DMS79 treated with DMSO at 0.1 percent for 48 hours (cell line): ENCODE data around the gene TBCD.
"Not testable (repeated sequence)": the region's sequence is repeated elsewhere in the genome, so short reads cannot be mapped to it uniquely, and the experiment has no call there.

ENCODE experiments used
- DNase-seq: peaks from one replicate; lab custom pipeline; 2025; lab: John Stamatoyannopoulos, UW

TBCD gene

DNA sequence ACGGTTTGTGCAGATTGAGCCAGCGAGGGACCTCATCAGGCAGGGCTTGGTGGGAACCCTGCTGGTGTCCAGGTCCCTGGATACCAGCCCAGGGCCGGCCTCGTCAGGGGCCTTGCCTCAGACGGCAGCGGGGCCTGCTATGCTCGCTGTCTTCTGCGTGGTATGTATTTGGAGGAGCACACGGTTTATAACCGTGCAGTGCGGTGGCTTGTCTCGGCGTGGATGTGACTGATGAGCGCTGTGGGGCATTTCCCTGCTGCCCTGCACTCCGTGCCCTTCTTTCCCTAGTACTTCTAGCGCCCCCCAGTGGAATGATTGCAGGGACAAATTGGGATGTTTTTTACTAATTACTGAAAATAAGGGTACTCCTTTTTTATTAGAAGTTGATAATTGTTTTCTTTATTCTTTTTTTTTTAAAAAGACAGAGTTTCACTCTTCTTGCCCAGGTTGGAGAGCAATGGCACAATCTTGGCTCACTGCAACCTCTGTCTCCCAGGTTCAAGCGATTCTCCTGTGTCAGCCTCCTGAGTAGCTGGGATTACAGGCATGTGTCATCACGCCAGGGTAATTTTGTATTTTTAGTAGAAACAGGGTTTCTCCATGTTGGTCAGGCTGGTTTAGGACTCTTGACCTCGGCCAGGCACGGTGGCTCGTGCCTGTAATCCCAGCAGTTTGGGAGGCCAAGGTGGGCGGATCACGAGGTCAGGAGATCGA is 15.3 kb downstream of the TBCD start:
- no peak for DNase-seq

DNA sequence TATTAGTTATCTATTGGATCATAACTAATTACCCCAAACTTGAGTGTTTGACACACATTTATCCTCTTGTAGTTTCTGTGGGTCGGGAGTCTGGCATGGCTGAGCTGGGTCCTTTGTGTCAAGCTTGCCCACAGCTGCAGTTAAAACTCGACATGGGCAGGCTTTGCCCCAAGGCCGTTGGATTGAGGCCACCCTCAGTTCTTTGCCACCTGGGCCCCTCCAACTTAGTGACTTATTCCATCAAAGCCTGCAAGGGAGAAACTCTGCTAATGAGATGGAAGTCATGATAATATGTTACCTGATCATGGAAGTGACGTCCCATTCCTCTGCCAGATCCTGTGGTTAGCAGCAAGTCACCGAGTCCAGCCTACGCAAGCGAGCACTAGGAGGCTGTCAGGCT is 17.2 kb downstream of the TBCD start:
- no peak for DNase-seq

DNA sequence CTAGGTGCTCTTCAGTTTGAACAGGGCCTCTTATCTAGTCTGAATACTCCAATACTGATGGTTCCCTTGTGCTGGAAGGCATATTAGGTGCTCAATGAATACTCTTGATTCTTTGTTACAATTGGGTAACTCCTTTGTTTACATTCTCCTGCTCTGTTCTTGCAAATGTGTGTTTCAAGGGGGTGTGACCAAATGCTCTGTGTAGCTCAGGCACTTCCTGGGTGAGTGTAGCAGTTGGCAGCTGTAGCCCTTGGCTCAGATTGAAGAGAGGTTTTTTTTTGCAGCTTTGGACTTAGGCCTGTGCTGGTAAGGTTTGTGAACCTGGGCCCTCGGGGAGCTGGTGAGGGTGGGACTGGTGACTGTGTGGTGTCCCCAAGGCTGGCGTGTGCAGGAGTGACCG is 20.2 kb downstream of the TBCD start:
- DNase-seq = no peak

DNA sequence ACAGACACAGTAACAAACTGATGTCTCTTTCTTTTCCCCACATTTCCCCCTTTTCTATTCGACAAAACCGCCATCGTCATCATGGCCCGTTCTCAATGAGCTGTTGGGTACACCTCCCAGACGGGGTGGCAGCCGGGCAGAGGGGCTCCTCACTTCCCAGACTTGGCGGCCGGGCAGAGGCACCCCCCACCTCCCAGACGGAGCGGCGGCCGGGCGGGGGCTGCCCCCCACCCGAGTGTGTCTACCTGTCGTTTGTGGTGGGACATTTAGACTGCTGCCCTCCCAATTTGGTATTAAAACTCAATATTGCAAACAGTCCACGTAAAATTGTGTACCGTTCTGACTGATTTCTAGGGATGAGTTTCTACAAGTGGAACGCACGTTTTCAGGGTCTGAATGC is 22.6 kb downstream of the TBCD start:
- not testable (repeated sequence) for DNase-seq

DNA sequence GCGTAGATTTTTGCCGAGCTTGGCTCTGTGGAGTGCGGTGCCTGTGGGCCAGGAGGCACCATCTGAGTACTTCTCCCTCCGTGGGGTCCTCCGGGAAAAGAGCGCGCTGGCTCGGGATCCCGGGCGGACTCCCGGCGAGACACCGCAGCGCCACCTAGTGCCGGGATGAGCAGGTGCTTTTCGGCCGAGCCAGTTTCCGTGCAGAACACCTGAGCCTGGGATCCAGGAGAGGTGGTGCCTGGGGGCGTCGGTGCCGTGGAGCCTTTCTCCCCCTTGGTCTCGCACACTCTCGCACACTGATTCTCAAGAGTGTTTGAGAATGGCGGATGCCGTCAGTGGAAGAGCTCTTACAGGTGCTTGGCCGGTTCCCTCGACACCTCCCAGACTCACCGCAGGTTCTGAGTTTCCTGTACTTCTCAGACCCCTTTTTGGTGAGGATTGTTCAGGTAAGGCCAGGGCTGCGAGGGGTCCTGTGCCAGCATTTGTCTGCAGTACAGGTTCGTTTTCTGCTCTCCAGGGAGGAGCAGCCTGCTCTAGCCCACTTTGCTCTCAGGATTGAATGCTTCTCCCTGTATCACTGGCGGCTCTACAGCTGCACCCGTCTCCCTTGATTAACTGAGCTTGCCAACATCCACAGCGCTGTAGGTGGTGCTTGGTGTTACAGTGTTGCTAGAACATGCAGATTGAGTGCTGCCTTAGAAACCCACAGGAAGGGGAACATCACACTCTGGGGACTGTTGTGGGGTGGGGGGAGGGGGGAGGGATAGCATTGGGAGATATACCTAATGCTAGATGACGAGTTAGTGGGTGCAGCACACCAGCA is 23.3 kb downstream of the TBCD start:
- no peak for DNase-seq

DNA sequence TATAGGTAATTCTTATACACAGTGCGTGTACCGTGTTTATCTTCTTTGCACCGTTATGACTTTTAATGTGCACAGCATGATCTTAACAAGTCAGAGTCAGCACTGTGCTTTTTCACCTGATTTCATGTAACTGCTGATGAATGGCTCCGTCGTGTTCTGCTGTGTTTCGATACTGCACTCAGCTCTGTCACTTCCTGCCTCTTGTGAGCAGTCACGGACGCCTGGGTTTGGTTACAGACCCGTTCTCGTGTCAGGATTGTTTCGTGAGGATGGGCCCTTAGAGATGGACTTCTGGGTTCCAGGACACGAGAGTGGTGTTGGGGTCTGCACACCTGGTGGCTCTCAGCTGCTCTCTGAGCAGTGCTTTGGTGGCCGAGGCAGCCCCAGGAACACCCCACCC is 24.6 kb downstream of the TBCD start:
- no peak for DNase-seq

DNA sequence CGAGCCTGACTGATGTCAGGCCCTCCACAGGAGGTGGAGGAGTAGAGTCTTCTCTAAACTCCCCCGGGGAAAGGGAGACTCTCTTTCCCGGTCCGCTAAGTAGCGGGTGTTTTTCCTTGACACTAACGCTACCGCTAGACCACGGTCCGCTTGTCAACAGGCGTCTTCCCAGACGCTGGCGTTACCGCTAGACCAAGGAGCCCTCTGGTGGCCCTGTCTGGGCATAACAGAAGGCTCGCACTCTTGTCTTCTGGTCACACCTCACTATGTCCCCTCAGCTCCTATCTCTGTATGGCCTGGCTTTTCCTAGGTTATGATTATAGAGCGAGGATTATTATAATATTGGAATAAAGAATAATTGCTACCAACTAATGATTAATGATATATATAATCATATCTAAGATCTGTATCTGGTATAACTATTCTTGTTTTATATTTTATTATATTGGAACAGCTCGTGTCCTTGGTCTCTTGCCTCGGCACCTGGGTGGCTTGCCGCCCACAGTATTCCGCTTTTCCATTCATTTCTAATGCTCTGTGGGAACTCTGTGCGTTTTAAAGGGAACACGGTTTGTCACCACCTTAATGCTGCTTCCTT is 26.0 kb downstream of the TBCD start:
- not testable (repeated sequence) for DNase-seq

DNA sequence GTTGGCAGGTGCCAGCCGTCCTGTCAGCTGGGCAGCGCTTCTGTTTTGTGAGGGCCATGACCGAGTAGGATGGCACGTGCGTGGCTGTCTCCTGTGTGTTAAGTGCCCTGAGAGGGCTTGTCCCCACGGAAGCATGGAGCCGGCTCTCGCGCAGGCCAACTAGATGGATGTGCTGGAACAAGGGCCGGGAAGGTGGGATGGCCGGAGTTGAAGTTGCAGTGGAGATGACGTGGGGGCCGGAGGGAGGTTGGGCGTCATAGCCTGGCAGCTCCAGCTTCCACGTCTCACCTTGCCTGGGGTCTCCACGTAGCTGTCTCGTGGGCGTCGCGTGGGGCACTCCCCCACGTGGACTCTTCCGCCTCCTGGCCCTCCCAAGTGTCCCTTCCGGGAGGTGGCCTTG is 27.7 kb downstream of the TBCD start:
- DNase-seq = no peak

DNA sequence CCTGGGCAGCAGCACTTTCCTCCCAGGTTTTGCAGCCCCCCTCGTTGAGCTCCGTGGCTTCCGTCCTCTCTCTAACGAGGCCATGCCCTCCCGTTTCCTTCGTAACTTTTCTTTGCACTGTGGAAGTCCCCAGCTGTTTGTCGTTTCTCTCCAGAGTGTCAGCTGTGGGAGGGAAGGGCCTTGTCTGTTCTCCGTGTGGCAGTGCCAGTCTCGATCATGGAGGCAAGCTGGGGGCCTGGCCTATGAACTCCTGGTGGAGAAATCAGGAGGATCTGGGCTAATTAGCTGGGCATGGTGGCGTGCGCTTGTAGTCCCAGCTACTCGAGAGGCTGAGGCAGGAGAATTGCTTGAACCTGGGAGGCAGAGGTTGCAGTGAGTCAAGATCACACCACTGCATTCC is 28.3 kb downstream of the TBCD start:
- DNase-seq = no peak

DNA sequence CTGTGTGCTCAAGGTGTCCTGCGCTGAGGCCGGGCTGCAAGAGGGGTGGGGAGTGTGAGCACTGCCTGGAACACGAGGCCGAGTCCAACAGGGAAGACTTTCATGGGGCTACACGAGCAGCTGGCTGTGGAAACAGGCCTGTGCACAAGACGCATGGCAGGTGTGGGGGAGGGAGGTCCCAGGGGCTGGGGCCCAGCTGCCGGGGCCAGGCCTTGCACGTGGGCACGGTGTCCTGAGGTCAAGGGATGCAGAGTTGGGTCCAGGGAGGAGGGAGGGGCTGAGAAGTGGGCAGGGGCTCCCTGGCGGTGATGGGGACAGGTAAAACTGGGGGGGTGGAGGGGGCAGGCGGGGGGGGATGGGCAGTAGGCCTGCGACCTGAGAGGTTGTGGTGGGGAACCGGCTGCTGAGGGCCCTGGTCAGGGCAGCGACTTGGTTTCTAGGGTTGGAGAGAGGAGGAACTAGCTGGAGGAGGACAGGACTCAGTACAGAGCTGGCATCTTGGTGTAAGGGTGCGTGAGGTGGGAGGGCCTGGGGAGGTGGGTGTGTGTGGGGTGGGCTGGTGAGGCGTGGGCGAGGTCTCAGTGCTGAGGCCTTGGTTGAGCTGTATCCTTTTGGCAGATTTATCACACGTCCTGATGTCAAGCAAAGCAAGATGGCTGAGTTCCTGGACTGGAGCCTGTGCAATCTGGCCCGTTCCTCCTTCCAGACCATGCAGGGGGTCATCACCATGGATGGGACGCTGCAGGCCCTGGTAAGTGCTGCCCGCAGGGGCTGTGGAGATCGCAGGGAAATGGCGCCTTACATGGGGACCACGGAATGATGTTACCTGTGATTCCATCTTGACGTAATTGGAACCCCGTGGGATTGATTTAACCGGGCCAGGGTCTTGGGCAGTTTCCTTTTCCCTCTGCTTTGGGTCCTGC is 29.4 kb downstream of the TBCD start:
- no peak for DNase-seq

DNA sequence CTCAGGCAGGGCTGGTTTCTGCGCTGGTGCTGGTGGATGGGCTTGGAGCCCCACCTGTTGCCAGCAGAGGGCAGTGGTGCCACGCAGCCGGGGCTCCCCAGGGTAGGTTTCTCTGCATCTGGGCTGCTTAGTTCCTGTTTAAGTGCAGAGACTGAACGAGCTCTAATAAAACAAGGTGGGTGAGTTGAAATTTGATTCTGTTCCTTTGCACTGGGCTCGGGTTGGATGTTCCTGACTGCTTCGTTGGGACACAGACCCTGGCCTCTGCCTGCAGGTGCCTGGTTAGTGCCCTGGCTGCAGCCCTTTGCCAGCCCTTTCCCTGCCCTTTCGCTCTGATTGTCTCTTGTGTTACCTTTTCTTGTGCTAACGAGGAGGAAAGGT is 30.0 kb downstream of the TBCD start:
- peak; percentile 75 for DNase-seq

DNA sequence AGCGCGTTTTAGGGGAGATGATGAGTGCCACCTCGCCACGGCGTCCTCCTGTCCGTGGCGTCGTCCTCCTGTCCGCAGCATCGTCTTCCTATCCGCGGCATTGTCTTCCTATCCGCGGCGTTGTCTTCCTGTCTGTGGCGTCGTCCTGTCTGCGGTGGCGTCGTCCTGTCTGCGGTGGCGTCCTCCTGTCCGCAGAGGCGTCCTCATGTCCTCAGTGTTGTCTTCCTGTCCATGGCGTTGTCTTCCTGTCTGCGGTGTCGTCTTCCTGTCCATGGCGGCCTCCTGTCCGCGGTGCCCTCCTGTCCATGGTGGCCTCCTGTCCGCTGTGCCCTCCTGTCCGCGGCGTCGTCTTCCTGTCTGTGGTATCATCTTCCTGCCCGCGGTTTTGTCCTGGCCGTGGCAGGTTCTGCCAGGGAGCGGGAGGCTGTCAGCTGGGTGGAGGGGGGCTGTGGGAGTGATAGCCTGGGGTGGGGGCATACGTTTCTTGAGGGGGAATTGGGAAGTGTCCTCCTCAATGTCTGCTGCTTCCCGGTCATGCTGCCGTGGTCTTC is 30.9 kb downstream of the TBCD start:
- DNase-seq = no peak

DNA sequence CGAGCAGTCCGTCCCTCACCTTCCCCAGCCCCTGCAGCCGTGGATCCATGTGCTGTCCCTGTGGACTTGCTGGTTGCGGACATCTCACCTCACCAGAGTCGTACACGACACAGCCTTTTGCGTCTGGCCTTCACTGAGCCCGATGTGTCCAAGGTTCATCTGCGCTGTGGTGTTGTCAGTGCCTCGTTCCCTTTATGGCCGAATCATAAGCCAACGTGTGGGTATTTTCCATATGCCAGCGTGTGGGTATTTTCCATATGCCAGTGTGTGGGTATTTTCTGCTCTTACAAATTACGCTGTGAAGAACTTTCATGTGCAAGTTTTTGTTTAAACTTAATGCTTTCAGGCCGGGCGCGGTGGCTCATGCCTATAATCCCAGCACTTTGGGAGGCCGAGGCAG is 31.6 kb downstream of the TBCD start:
- DNase-seq = no peak

DNA sequence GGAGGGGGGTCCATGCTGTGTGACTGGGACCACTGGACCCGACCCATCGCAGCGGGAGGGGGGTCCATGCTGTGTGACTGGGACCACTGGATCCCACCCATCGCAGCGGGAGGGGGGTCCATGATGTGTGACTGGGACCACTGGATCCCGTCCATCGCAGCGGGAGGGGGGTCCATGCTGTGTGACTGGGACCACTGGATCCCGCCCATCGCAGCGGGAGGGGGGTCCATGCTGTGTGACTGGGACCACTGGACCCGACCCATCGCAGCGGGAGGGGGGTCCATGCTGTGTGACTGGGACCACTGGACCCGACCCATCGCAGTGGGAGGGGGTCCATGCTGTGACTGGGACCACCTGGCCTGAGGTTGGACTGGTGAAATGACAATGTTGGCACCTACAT is 33.7 kb downstream of the TBCD start:
- DNase-seq = not testable (repeated sequence)

DNA sequence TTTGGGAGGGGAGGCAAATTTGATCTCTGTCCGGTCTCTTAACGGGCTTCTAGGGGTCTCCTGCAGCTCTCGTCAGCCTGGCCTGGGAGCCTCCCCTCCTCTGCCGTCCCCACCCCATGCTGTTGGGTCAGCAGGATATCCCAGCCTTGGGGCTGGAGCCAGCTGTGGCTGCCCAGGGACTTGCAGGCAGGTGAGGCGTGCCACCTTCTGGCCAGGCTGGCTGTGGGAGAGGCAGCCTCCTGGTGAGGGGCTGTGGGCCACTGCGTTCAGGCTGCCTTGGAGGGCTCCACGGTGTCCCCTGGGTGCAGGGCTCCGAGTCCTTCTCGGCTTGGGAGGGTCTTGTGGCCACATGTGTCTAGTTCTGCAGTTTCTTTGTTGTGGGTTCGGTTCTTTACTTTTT is 34.6 kb downstream of the TBCD start:
- no peak for DNase-seq

DNA sequence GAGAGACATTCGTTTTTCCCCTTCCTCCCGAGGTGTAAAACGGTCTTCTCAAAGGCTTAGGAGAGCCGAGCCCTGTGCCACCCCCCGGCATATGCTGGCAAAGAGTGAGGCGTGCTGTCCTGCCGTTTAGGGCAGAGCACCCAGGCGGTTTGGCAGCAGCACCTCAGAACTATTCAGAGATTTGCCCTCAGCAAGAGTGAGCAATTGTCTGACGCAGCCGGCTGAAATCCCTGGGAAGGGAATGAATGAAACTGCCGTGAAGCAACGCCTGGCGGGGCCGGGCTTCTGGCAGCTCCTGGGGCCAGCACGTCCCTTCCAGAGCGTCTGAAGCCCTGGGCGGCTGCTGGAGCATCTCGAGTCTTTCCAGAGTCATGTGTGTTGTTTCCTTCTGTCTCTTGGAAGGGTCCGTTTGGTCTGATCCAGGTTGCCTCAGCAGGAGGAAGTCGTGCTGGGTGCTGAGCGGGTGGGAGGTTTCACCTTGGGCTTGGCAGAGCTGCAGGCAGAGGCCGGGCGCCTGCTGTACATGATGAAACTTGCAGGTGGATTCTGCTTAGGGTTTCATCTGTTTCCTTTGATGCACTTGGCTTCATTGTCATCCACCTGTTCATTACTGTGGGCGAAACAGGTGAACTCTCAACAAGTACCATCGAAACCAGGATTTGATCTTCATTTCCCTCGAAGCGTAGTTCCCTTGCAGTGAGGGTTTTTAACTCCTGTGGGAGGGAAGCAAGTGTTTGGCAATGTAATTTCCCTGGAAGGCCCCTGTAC is 35.4 kb downstream of the TBCD start:
- DNase-seq = peak; percentile 83

DNA sequence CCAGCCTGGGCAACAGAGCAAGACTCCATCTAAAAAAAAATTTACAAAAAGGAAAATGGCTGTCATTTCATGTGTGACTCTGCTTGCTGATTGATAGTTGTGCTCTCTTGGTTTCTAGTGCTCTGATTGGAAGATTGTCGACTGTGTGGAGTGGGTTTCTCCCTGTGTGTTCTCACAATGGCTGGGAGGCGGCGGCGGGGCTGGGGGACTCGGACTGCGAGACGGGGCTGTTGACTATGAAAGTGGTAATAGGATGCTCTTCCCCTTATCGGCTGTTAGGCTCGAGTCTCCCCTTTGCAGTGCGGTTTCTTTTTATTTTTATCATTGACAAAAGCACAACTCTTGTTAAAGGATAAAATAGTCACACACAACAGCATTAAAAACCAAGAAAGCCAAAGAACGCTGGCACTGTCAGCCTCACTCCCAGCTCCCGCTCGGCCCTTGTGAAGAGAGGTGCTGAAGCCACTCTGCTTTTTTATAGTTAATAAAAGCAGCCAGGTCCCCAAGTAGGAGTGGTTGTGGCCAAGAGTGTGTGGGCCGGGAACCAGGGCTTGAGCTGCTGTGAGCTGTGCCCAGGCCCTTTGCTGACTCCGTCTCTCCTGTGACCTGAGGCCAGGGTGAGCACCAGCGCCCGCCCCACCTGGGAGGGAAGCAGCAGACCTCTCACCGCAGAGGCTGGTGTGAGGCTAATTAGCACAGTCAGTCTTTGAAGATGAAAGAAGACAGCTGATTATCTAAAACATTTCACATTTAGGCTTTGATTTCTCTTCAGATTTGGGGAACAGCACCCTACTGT is 36.5 kb downstream of the TBCD start:
- DNase-seq = peak; percentile 14

DNA sequence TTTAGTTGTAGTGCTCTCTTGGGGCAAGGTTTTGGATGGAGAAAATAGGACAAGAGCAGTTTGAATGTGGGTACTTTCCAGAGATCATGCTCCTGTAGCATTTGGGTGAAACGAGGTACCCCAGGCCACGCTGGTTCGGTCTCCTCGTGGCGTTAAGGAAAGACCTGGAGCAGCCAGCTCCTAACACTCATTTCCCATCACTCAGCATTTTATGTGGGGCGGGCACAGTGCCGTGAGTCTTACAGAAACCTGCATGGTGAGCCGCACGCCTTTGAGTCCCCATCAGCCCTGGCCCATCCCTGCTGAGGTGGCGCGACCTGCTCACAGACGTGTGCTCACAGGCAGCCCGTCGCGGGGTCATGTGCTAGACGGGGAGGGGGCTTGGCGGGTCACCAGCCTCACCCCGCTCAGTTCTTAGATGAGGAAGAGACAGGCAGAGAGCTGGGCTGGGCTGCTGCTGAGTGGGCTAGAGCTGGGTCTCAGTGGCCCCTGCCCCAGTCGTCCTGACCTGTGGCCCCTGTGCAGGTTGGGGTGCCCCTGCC is 37.3 kb downstream of the TBCD start:
- DNase-seq = peak; percentile 15

DNA sequence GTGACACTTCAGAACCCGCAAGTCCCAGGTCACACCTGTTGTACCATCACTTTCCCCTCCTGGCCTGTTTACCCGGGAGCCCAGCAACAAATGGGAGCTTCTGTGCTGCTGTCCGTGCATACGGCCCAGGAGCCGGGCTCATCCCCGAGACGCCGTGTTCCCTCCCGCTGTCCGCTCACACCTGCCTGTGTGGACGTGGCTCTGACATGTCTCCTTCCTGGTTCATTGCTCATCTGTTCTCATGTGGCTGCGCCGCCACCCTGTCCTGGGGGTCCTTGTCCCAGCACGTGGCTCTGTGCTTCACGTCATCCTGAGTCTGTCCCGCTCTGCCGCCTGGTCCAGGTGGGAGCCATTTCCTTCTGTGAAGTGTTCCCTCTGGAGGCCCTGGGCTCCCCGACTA is 37.9 kb downstream of the TBCD start:
- no peak for DNase-seq

DNA sequence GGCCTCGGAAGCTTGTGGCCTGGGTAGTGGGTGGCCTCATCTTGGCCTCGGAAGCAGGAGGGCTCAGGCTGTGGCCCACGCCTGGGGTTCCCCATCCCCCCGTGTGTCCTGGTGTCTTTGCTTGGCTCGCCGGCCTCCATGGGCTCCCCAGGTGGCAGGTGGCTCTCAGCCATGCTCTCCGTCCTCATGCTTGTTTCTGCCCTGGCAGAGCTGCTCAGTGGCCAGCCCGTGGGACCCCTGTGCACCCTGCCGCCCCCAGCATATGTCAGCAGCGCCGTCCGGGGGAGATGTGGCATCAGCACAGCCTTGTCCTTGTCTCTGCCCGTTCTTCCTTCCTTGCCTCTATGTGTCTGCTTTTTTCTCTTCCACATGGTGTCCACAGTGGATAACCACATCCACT is 38.5 kb downstream of the TBCD start:
- DNase-seq = no peak
